ENCODE measurements around the gene CAMTA1. TPM values are rescaled to one million over a fixed set of nuclear protein-coding genes. Genes with fewer than 3 reads are reported as not detected.

Gene CAMTA1
- polyA plus RNA-seq, 1 donor from 2014 or later = 162 TPM

GRCh38 chr1:7250597-7251453 is 465.6 kb downstream of the CAMTA1 start:
- Histone ChIP-seq H3K9me2 (ENCODE audit: insufficient read depth, low read length) (no peaks in the 10 kb centered on the region), H3K4me2 (ENCODE audit: low read length) (no peak overlapping the region), H3K36me3 (ENCODE audit: insufficient read depth, low read length) (no peaks in the 10 kb centered on the region), H4K20me1 (ENCODE audit: insufficient read depth) (no peaks in the 10 kb centered on the region), H3K9ac (ENCODE audit: low read length) (no peak overlapping the region), H3K4me3 (ENCODE audit: low read length) (no peak overlapping the region), H3F3A (ENCODE audit: insufficient read depth, low read length, poor library complexity, severe bottlenecking) (no peaks in the 10 kb centered on the region), H2AFZ (ENCODE audit: low read depth, low read length) (no peak overlapping the region), H3K27ac (ENCODE audit: low read length) (no peak overlapping the region), H3K79me2 (replicated peaks; ENCODE audit: insufficient read depth, low read length) (no peaks in the 10 kb centered on the region), H3K9me3 (ENCODE audit: low read length) (no peaks in the 10 kb centered on the region), H3K27me3 (ENCODE audit: insufficient read depth, low read depth, low read length) (no peaks in the 10 kb centered on the region)
- no peak for TF ChIP-seq EP300 (conservative IDR thresholded peaks at IDR 0.05; ENCODE audit: poor library complexity, severe bottlenecking)
- TF ChIP-seq EZH2 (IDR thresholded peaks at IDR 0.05; ENCODE audit: borderline replicate concordance, insufficient read depth, low read length, poor library complexity, severe bottlenecking) = no peak
- TF ChIP-seq RAD21 (conservative IDR thresholded peaks at IDR 0.05) = no peak
- no peak for TF ChIP-seq REST (IDR thresholded peaks at IDR 0.05; ENCODE audit: borderline replicate concordance)
- TF ChIP-seq MXI1 (conservative IDR thresholded peaks at IDR 0.05; ENCODE audit: poor library complexity, severe bottlenecking) = no peak
- TF ChIP-seq TAF1 (IDR thresholded peaks at IDR 0.05; ENCODE audit: low read depth) = no peak
- TF ChIP-seq POLR2AphosphoS5 (IDR thresholded peaks at IDR 0.05) = no peak
- TF ChIP-seq CTCF (IDR thresholded peaks at IDR 0.05; ENCODE audit: poor library complexity, severe bottlenecking) = no peak
- TF ChIP-seq SMC3 (conservative IDR thresholded peaks at IDR 0.05; ENCODE audit: poor library complexity) = no peak

- H3K27me3 ChIP-seq (ENCODE audit: insufficient read depth, low read depth, low read length) = no peaks in the 10 kb centered on the region
- no peak overlapping the region for H3K27ac ChIP-seq (ENCODE audit: low read length)
- H3K9me2 ChIP-seq (ENCODE audit: insufficient read depth, low read length) = no peaks in the 10 kb centered on the region
- no peaks in the 10 kb centered on the region for H3F3A ChIP-seq (ENCODE audit: insufficient read depth, low read length, poor library complexity, severe bottlenecking)
- no peaks in the 10 kb centered on the region for H3K9me3 ChIP-seq (ENCODE audit: low read length)
- H2AFZ ChIP-seq (ENCODE audit: low read depth, low read length) = no peak overlapping the region
- no peaks in the 10 kb centered on the region for H3K79me2 ChIP-seq (replicated peaks; ENCODE audit: insufficient read depth, low read length)
- TF ChIP-seq MXI1 (conservative IDR thresholded peaks at IDR 0.05; ENCODE audit: poor library complexity, severe bottlenecking) (no peak), EP300 (conservative IDR thresholded peaks at IDR 0.05; ENCODE audit: poor library complexity, severe bottlenecking) (no peak), EZH2 (IDR thresholded peaks at IDR 0.05; ENCODE audit: borderline replicate concordance, insufficient read depth, low read length, poor library complexity, severe bottlenecking) (no peak), RAD21 (conservative IDR thresholded peaks at IDR 0.05) (no peak), CTCF (IDR thresholded peaks at IDR 0.05; ENCODE audit: poor library complexity, severe bottlenecking) (no peak), REST (IDR thresholded peaks at IDR 0.05; ENCODE audit: borderline replicate concordance) (no peak), TAF1 (IDR thresholded peaks at IDR 0.05; ENCODE audit: low read depth) (no peak), SMC3 (conservative IDR thresholded peaks at IDR 0.05; ENCODE audit: poor library complexity) (no peak), POLR2AphosphoS5 (IDR thresholded peaks at IDR 0.05) (no peak)
- H3K9ac ChIP-seq (ENCODE audit: low read length) = no peak overlapping the region
- no peaks in the 10 kb centered on the region for H4K20me1 ChIP-seq (ENCODE audit: insufficient read depth)
- H3K4me3 ChIP-seq (ENCODE audit: low read length) = no peak overlapping the region
- no peaks in the 10 kb centered on the region for H3K36me3 ChIP-seq (ENCODE audit: insufficient read depth, low read length)
- H3K4me2 ChIP-seq (ENCODE audit: low read length) = no peak overlapping the region
These were observed 466.2 kb downstream of the CAMTA1 start for GRCh38 chr1:7251454-7251800.

Measured in neural cell (in vitro differentiated cells).